Endodermal cell (in vitro differentiated cells): ENCODE data around the gene CHRDL1. TPM values are rescaled to one million over a fixed set of nuclear protein-coding genes. Genes with fewer than 3 reads are reported as not detected.

Source experiments
- DNase-seq: peaks from one replicate; pipeline ENCODE4 v3.0.0-alpha.2; 2017
- H3K27ac ChIP-seq: 2 replicates; pipeline ENCODE4 v1.5.1; 2013; ENCODE audit warnings: mild to moderate bottlenecking, low read depth, low read length, moderate library complexity
- H3K27me3 ChIP-seq: 2 replicates; pipeline ENCODE4 v1.6.1; 2013; ENCODE audit warnings: mild to moderate bottlenecking, low read length, moderate library complexity; ENCODE audit not compliant: insufficient read depth, control insufficient read depth, poor library complexity, severe bottlenecking
- H3K36me3 ChIP-seq: 2 replicates; pipeline ENCODE4 v1.7.0; 2013; ENCODE audit warnings: mild to moderate bottlenecking, low read length, moderate library complexity; ENCODE audit not compliant: control insufficient read depth, insufficient read depth
- H3K4me1 ChIP-seq: one replicate; pipeline ENCODE4 v1.7.0; 2013; ENCODE audit warnings: low read length; ENCODE audit not compliant: control insufficient read depth, insufficient read depth
- H3K4me3 ChIP-seq: 2 replicates; pipeline ENCODE4 v1.5.1; 2013; ENCODE audit warnings: mild to moderate bottlenecking, low read length, moderate library complexity
- H3K9ac ChIP-seq: 2 replicates; pipeline ENCODE4 v1.6.1; 2013; ENCODE audit warnings: mild to moderate bottlenecking, low read length, moderate library complexity; ENCODE audit not compliant: poor library complexity, severe bottlenecking; ENCODE audit errors: extremely low read depth
- H3K9me3 ChIP-seq: 2 replicates; pipeline ENCODE4 v1.6.1; 2013; ENCODE audit warnings: mild to moderate bottlenecking, low read length, moderate library complexity; ENCODE audit not compliant: control insufficient read depth
- H3K27ac Mint-ChIP-seq: 2 replicates; pipeline ENCODE4 v1.8.0; 2020; ENCODE audit warnings: mixed read lengths
- H3K27me3 Mint-ChIP-seq: 2 replicates; pipeline ENCODE4 v1.8.0; 2021; ENCODE audit warnings: mild to moderate bottlenecking, mixed read lengths; ENCODE audit not compliant: insufficient read depth
- H3K36me3 Mint-ChIP-seq: 2 replicates; pipeline ENCODE4 v1.8.0; 2020; ENCODE audit warnings: low read depth, mixed read lengths
- H3K4me1 Mint-ChIP-seq: 2 replicates; pipeline ENCODE4 v1.8.0; 2020; ENCODE audit warnings: mixed read lengths
- H3K4me3 Mint-ChIP-seq: 2 replicates; pipeline ENCODE4 v1.8.0; 2020; ENCODE audit warnings: mild to moderate bottlenecking, moderate library complexity, mixed read lengths
- H3K9me3 Mint-ChIP-seq: 2 replicates; pipeline ENCODE4 v1.8.0; 2020; ENCODE audit warnings: mild to moderate bottlenecking, mixed read lengths
- CTCF ChIP-seq: fragments of 200-600 bp; sonication (generic); conservative IDR thresholded peaks from 2 replicates; pipeline ENCODE4 v1.5.0; 2021; ENCODE audit warnings: antibody characterized with exemption, mild to moderate bottlenecking
- WGBS, 2 experiments: methylation state at CpG; one replicate each; pipeline versions ENCODE4 v1.1.5 to v1.1.7; 2013; ENCODE audit warnings: missing lambda C conversion rate in 2 of 2, mixed read lengths in 1 of 2; ENCODE audit not compliant: insufficient coverage in 1 of 2, insufficient read length in 1 of 2; 5-methylcytosine and 5-hydroxymethylcytosine counted together
- total RNA-seq, 2 donors: library from RNA; stranded (reverse); fragmentation: NEBNext Ultra II Directional in 1 of 2; extraction: Animal tissue kit (Norgen Biotek cat#: 25700) in 1 of 2; gene quantifications; 2 replicates in 1 of 2; 3 replicates in 1 of 2; pipeline ENCODE4 v1.2.1, GENCODE V29; 2021

CHRDL1 gene
- total RNA-seq, 2 donors from 2014 or later = 2.2 to 3.6 TPM

GRCh38 chrX:110698696-110699095 lies 96.9 kb downstream of the CHRDL1 start:
- H3K9ac ChIP-seq = no peak overlapping the region
- peaks cover 10% of the 10 kb centered on the region for H3K4me1 Mint-ChIP-seq
- H3K9me3 Mint-ChIP-seq = no peaks in the 10 kb centered on the region
- no peak overlapping the region for H3K27ac ChIP-seq
- no peaks in the 10 kb centered on the region for H3K4me1 ChIP-seq
- H3K9me3 ChIP-seq = no peaks in the 10 kb centered on the region
- H3K27ac Mint-ChIP-seq = no peak overlapping the region
- DNase-seq = no peak
- no peak for TF ChIP-seq CTCF
- no peaks in the 10 kb centered on the region for H3K36me3 Mint-ChIP-seq
- no peaks in the 10 kb centered on the region for H3K27me3 Mint-ChIP-seq
- no peaks in the 10 kb centered on the region for H3K27me3 ChIP-seq
- H3K4me3 ChIP-seq = no peak overlapping the region
- no peaks in the 10 kb centered on the region for H3K36me3 ChIP-seq
- no peak overlapping the region for H3K4me3 Mint-ChIP-seq

GRCh38 chrX:110692866-110693265 lies 102.8 kb downstream of the CHRDL1 start:
- Histone ChIP-seq H3K27ac (no peak overlapping the region), H3K9me3 (no peaks in the 10 kb centered on the region), H3K9ac (no peak overlapping the region), H3K4me3 (no peak overlapping the region), H3K27me3 (no peaks in the 10 kb centered on the region), H3K4me1 (no peaks in the 10 kb centered on the region), H3K36me3 (no peaks in the 10 kb centered on the region)
- no peak overlapping the region for H3K27ac Mint-ChIP-seq
- H3K36me3 Mint-ChIP-seq = no peaks in the 10 kb centered on the region
- no peaks in the 10 kb centered on the region for H3K4me1 Mint-ChIP-seq
- H3K27me3 Mint-ChIP-seq = no peaks in the 10 kb centered on the region
- H3K9me3 Mint-ChIP-seq = no peaks in the 10 kb centered on the region
- TF ChIP-seq CTCF = no peak
- no peak for DNase-seq
- H3K4me3 Mint-ChIP-seq = no peak overlapping the region
- WGBS, 2 experiments = 76% methylated on average over 3 of the region's 4 CpGs; no CpG with 5 or more reads in 1 of the 2 experiments

GRCh38 chrX:110691446-110691845 lies 104.2 kb downstream of the CHRDL1 start:
- 85% methylated on average over 1 of the region's 1 CpG; no CpG with 5 or more reads in 1 of the 2 experiments for WGBS, 2 experiments
- H3K27me3 ChIP-seq = no peaks in the 10 kb centered on the region
- no peak overlapping the region for H3K27ac Mint-ChIP-seq
- no peaks in the 10 kb centered on the region for H3K36me3 ChIP-seq
- no peak overlapping the region for H3K27ac ChIP-seq
- H3K9me3 ChIP-seq = no peaks in the 10 kb centered on the region
- H3K4me1 Mint-ChIP-seq = no peaks in the 10 kb centered on the region
- no peak overlapping the region for H3K4me3 Mint-ChIP-seq
- H3K9me3 Mint-ChIP-seq = no peaks in the 10 kb centered on the region
- DNase-seq = no peak
- TF ChIP-seq CTCF = no peak
- no peak overlapping the region for H3K4me3 ChIP-seq
- no peaks in the 10 kb centered on the region for H3K27me3 Mint-ChIP-seq
- no peaks in the 10 kb centered on the region for H3K36me3 Mint-ChIP-seq
- no peaks in the 10 kb centered on the region for H3K4me1 ChIP-seq
- H3K9ac ChIP-seq = no peak overlapping the region
